Mesothelial cell of epicardium (in vitro differentiated cells): ENCODE results near the gene ZCCHC12. TPM values are rescaled to one million over a fixed set of nuclear protein-coding genes. Genes with fewer than 3 reads are reported as not detected.

Experiments used
- DNase-seq, 2 experiments: peaks; one replicate each; pipeline ENCODE4 v3.0.0; 2021; ENCODE audit warnings: low spot score in 2 of 2; ENCODE audit not compliant: unreplicated experiment in 2 of 2
- H3K27ac Mint-ChIP-seq: 2 replicates; pipeline ENCODE4 v1.8.0; 2021; ENCODE audit warnings: mixed read lengths
- H3K27me3 Mint-ChIP-seq: 2 replicates; pipeline ENCODE4 v1.8.0; 2021; ENCODE audit warnings: low read depth, mixed read lengths
- H3K36me3 Mint-ChIP-seq: 2 replicates; pipeline ENCODE4 v1.8.0; 2021; ENCODE audit warnings: mixed read lengths
- H3K4me1 Mint-ChIP-seq: 2 replicates; pipeline ENCODE4 v1.8.0; 2021; ENCODE audit warnings: mixed read lengths
- H3K4me3 Mint-ChIP-seq: 2 replicates; pipeline ENCODE4 v1.8.0; 2021; ENCODE audit warnings: mild to moderate bottlenecking, moderate library complexity, mixed read lengths
- H3K9me3 Mint-ChIP-seq: 2 replicates; pipeline ENCODE4 v1.8.0; 2021; ENCODE audit warnings: mixed read lengths
- total RNA-seq: library from RNA; stranded (reverse); gene quantifications from 3 replicates; pipeline ENCODE4 v1.2.1, GENCODE V29; 2021
- TF ChIP-seq, protein P1 (sequence below): fragments of 200-600 bp; sonication (generic); IDR thresholded peaks from one replicate; pipeline ENCODE4 v1.5.0; 2021; ENCODE audit warnings: antibody characterized with exemption; ENCODE audit not compliant: unreplicated experiment

The ZCCHC12 gene
- total RNA-seq, 1 donor from 2014 or later: 2.1 TPM

DNA sequence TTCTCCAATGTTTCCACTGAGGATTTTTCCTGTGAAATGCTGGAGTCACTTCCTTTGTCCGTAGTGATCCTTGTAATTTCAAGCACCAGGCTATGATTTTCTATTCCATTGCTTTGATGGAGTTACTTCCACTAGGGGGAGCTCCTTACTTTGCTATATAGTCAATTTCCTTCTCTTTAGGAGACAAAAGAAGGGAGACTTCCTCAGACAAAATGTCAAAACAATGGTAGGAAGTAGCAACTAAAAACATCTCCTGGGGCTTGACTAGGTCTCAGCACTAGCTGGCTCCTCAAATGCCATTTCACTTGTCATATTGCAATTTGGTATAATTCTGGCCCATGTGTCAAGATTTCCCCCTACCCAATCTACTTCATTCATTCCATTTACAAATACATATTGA lies 24.1 kb downstream of the ZCCHC12 start:
- no peak overlapping the region for H3K4me3 Mint-ChIP-seq
- H3K4me1 Mint-ChIP-seq: no peaks in the 10 kb centered on the region
- peaks cover 18% of the 10 kb centered on the region for H3K9me3 Mint-ChIP-seq
- no peak overlapping the region for H3K27ac Mint-ChIP-seq
- DNase-seq: no peak
- H3K27me3 Mint-ChIP-seq: no peaks in the 10 kb centered on the region
- TF ChIP-seq, protein P1, sequence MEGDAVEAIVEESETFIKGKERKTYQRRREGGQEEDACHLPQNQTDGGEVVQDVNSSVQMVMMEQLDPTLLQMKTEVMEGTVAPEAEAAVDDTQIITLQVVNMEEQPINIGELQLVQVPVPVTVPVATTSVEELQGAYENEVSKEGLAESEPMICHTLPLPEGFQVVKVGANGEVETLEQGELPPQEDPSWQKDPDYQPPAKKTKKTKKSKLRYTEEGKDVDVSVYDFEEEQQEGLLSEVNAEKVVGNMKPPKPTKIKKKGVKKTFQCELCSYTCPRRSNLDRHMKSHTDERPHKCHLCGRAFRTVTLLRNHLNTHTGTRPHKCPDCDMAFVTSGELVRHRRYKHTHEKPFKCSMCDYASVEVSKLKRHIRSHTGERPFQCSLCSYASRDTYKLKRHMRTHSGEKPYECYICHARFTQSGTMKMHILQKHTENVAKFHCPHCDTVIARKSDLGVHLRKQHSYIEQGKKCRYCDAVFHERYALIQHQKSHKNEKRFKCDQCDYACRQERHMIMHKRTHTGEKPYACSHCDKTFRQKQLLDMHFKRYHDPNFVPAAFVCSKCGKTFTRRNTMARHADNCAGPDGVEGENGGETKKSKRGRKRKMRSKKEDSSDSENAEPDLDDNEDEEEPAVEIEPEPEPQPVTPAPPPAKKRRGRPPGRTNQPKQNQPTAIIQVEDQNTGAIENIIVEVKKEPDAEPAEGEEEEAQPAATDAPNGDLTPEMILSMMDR: peak; percentile 55
- peaks cover 1% of the 10 kb centered on the region for H3K36me3 Mint-ChIP-seq

DNA sequence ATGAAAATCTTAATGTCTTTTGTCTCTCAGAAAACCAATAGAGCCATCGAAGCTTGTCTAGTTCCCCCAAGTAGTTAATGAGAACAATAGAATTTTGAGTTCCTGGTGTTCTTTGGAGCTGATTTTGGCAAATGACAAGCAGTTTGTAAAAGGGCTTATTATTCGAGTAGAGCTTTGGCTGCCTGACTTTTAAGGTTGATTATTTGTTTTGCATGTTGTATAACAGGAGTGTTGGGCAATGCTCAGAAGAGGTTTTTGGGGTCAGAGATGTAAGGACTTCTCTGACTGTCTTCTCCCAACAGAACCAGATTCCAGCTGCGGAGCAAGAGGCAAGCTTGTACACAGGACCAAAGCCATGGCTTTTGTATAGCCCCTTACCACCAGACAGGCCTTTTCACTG lies 30.0 kb downstream of the ZCCHC12 start:
- H3K27me3 Mint-ChIP-seq: no peaks in the 10 kb centered on the region
- H3K4me3 Mint-ChIP-seq: no peak overlapping the region
- DNase-seq: no peak
- H3K36me3 Mint-ChIP-seq: peaks cover 3% of the 10 kb centered on the region
- H3K4me1 Mint-ChIP-seq: no peaks in the 10 kb centered on the region
- no peak overlapping the region for H3K27ac Mint-ChIP-seq
- TF ChIP-seq, protein P1: no peak
- peaks cover 21% of the 10 kb centered on the region for H3K9me3 Mint-ChIP-seq

DNA sequence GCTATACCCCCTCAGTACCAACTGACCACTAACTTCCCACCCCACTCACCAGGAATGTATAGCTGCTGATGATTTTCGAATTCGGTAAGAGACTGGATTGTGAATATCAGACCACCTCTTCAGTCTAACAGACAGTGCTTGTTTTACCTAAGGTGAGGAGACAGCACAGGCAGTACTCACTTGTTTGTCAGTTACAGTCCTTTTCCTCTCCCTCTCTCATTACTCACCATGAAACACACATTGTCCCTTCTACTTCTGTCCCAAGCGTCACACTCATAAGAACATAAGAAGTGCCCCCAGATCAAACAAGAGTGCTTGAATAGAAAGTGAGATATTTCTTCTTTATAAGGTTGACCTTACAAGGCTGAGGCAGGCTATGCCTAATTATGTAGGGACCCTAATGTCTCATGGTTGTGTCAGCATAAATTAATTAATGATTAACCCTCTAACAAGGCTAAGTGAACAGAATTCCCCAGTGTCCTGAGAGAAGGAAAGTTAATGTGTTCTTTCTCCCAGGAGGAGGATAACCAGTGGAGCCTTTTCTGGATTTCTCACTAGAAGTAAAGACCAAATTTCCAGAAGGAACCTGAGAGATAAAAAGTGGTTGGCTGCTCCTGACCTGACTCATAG lies 32.2 kb downstream of the ZCCHC12 start:
- Mint-ChIP-seq H3K36me3 (peaks cover 6% of the 10 kb centered on the region), H3K27me3 (no peaks in the 10 kb centered on the region), H3K4me1 (no peaks in the 10 kb centered on the region), H3K4me3 (no peak overlapping the region), H3K9me3 (peaks cover 17% of the 10 kb centered on the region), H3K27ac (no peak overlapping the region)
- DNase-seq: no peak
- TF ChIP-seq, protein P1: no peak

- Mint-ChIP-seq H3K27ac (no peak overlapping the region), H3K27me3 (no peaks in the 10 kb centered on the region), H3K36me3 (peaks cover 6% of the 10 kb centered on the region), H3K4me3 (no peak overlapping the region), H3K4me1 (peaks cover 2% of the 10 kb centered on the region), H3K9me3 (peaks cover 21% of the 10 kb centered on the region)
- TF ChIP-seq, protein P1: no peak
- no peak for DNase-seq
Measured at GRCh38 chrX:118857006-118857405, 33.4 kb downstream of the ZCCHC12 start.

- TF ChIP-seq, protein P1: no peak
- Mint-ChIP-seq H3K27me3 (no peaks in the 10 kb centered on the region), H3K4me3 (no peak overlapping the region), H3K27ac (peak overlapping the region; percentile 71), H3K36me3 (peaks cover 2% of the 10 kb centered on the region), H3K4me1 (peaks cover 7% of the 10 kb centered on the region), H3K9me3 (peaks cover 16% of the 10 kb centered on the region)
- no peak for DNase-seq
Measured at GRCh38 chrX:118861338-118861737, 37.7 kb downstream of the ZCCHC12 start.
